ENCODE measurements around the gene DCLK2.

The DCLK2 gene

GRCh38 chr4:150248181-150248580, 169.9 kb downstream of the DCLK2 start:
- DNase-seq: no peak

- DNase-seq: no peak
Observed at GRCh38 chr4:150250293-150250997, 172.2 kb downstream of the DCLK2 start.

- no peak for DNase-seq
Observed at GRCh38 chr4:150250998-150251651, 172.9 kb downstream of the DCLK2 start.

- no peak for DNase-seq
Observed at GRCh38 chr4:150251752-150252190, 173.5 kb downstream of the DCLK2 start.

- no peak for DNase-seq
Observed at GRCh38 chr4:150252306-150252705, 174.1 kb downstream of the DCLK2 start.

- DNase-seq: no peak
Observed at GRCh38 chr4:150252741-150253140, 174.5 kb downstream of the DCLK2 start.

- DNase-seq: no peak
Observed at GRCh38 chr4:150253416-150253815, 175.2 kb downstream of the DCLK2 start.

- no peak for DNase-seq
Observed at GRCh38 chr4:150253965-150254630, 175.9 kb downstream of the DCLK2 start.

- no peak for DNase-seq
Observed at GRCh38 chr4:150255610-150256224, 177.5 kb downstream of the DCLK2 start.

GRCh38 chr4:150256225-150256620, 178.0 kb downstream of the DCLK2 start:
- DNase-seq: no peak

GRCh38 chr4:150256841-150257730, 178.8 kb downstream of the DCLK2 start:
- DNase-seq: no peak

- DNase-seq: no peak
Observed at GRCh38 chr4:150258569-150258968, 180.3 kb downstream of the DCLK2 start.

- DNase-seq: no peak
Observed at GRCh38 chr4:150259861-150260567, 181.8 kb downstream of the DCLK2 start.

GRCh38 chr4:150261571-150261970, 183.3 kb downstream of the DCLK2 start:
- DNase-seq: no peak

- DNase-seq: no peak
Observed at GRCh38 chr4:150262611-150263010, 184.4 kb downstream of the DCLK2 start.

GRCh38 chr4:150264595-150265161, 186.4 kb downstream of the DCLK2 start:
- DNase-seq: no peak

GRCh38 chr4:150265806-150266205, 187.6 kb downstream of the DCLK2 start:
- DNase-seq: no peak

- no peak for DNase-seq
Observed at GRCh38 chr4:150268444-150268843, 190.2 kb downstream of the DCLK2 start.

- no peak for DNase-seq
Observed at GRCh38 chr4:150278206-150278605, 200.0 kb downstream of the DCLK2 start.

GRCh38 chr4:150280081-150280895, 202.0 kb downstream of the DCLK2 start:
- DNase-seq: no peak

- DNase-seq: no peak
Observed at GRCh38 chr4:150280975-150281374, 202.7 kb downstream of the DCLK2 start.
